Adrenal gland (tissue), 5 donors: ENCODE measurements around the gene ALDH1L1.

ENCODE experiments used
- CTCF ChIP-seq, 6 experiments: fragments of 450-650 bp in 4 of 6; fragments of 200-600 bp in 2 of 6; sonication (generic) in 1 of 6; IDR thresholded peaks; 1 replicate in 5 of 6; 2 replicates in 1 of 6; pipeline versions ENCODE4 v1.5.1 to v1.8.0; 2016 to 2021; ENCODE audit warnings: antibody characterized with exemption in 6 of 6, mild to moderate bottlenecking in 2 of 6, moderate library complexity in 1 of 6
- POLR2A ChIP-seq, 2 donors: fragments of 450-650 bp; IDR thresholded peaks; one replicate each; pipeline ENCODE4 v1.6.1; 2017; ENCODE audit warnings: antibody characterized with exemption in 2 of 2, mild to moderate bottlenecking in 2 of 2, moderate library complexity in 1 of 2
- donor health status: DM: no; HTN: no; CAD: no.

GRCh38 chr3:126136428-126137220 lies 43.8 kb downstream of the ALDH1L1 start:
- no peak for TF ChIP-seq POLR2A (IDR thresholded peaks at IDR 0.05)
- TF ChIP-seq CTCF (IDR thresholded peaks at IDR 0.05) = no peak
